Trophoblast cell (in vitro differentiated cells and primary cell): ENCODE results near the gene ZNF488.
"Not testable (repeated sequence)": the region's sequence is repeated elsewhere in the genome, so short reads cannot be mapped to it uniquely, and the experiment has no call there.

Experiments
- DNase-seq, 2 donors: peaks; one replicate each; pipeline ENCODE4 v3.0.0-alpha.2; 2016
- H2AFZ ChIP-seq: 2 replicates; pipeline ENCODE4 v1.6.1; 2013; ENCODE audit warnings: low read length, moderate library complexity, mild to moderate bottlenecking; ENCODE audit not compliant: insufficient read depth, poor library complexity
- H2AK5ac ChIP-seq: 2 replicates; pipeline ENCODE4 v1.6.1; 2013; ENCODE audit warnings: mild to moderate bottlenecking, low read length
- H2BK120ac ChIP-seq: 2 replicates; pipeline ENCODE4 v1.6.1; 2013; ENCODE audit warnings: low read length, mild to moderate bottlenecking, moderate library complexity; ENCODE audit not compliant: insufficient read depth, poor library complexity
- H2BK12ac ChIP-seq: 2 replicates; pipeline ENCODE4 v1.6.1; 2013; ENCODE audit warnings: mild to moderate bottlenecking, low read length, moderate library complexity
- H2BK5ac ChIP-seq: 2 replicates; pipeline ENCODE4 v1.6.1; 2013; ENCODE audit warnings: low read length, low read depth, moderate library complexity, mild to moderate bottlenecking; ENCODE audit not compliant: poor library complexity
- H3K14ac ChIP-seq: 2 replicates; pipeline ENCODE4 v1.6.1; 2013; ENCODE audit warnings: mild to moderate bottlenecking, low read length
- H3K18ac ChIP-seq: 2 replicates; pipeline ENCODE4 v1.6.1; 2013; ENCODE audit warnings: mild to moderate bottlenecking, low read length
- H3K23ac ChIP-seq: 2 replicates; pipeline ENCODE4 v1.6.1; 2013; ENCODE audit warnings: low read length
- H3K27ac ChIP-seq: 2 replicates; pipeline ENCODE4 v1.5.1; 2013; ENCODE audit warnings: low read depth, mild to moderate bottlenecking, inconsistent platforms, low read length, moderate library complexity
- H3K27me3 ChIP-seq: 2 replicates; pipeline ENCODE4 v1.6.1; 2013; ENCODE audit warnings: inconsistent platforms, mild to moderate bottlenecking, low read length, moderate library complexity; ENCODE audit not compliant: insufficient read depth
- H3K36me3 ChIP-seq, 2 experiments: 1 replicate in 1 of 2; 2 replicates in 1 of 2; pipeline ENCODE4 v1.6.1; 2013; ENCODE audit warnings: low read length in 2 of 2, mild to moderate bottlenecking in 2 of 2, moderate library complexity in 1 of 2; ENCODE audit not compliant: insufficient read depth in 2 of 2, control insufficient read depth in 1 of 2
- H3K4ac ChIP-seq: 2 replicates; pipeline ENCODE4 v1.6.1; 2013; ENCODE audit warnings: low read depth, mild to moderate bottlenecking, low read length, moderate library complexity
- H3K4me1 ChIP-seq, 2 experiments: 1 replicate in 1 of 2; 2 replicates in 1 of 2; pipeline ENCODE4 v1.6.1; 2013; ENCODE audit warnings: low read length in 2 of 2, mild to moderate bottlenecking in 2 of 2, moderate library complexity in 1 of 2; ENCODE audit not compliant: insufficient read depth in 2 of 2, control insufficient read depth in 1 of 2
- H3K4me2 ChIP-seq: 2 replicates; pipeline ENCODE4 v1.6.1; 2013; ENCODE audit warnings: inconsistent platforms, mild to moderate bottlenecking, low read length, moderate library complexity
- H3K4me3 ChIP-seq: 2 replicates; pipeline ENCODE4 v1.5.1; 2013; ENCODE audit warnings: mild to moderate bottlenecking, low read depth, low read length, inconsistent platforms
- H3K79me1 ChIP-seq: one replicate; pipeline ENCODE4 v1.6.1; 2013; ENCODE audit warnings: low read length
- H3K79me2 ChIP-seq: 2 replicates; pipeline ENCODE4 v1.6.1; 2013; ENCODE audit warnings: low read length, mild to moderate bottlenecking; ENCODE audit not compliant: control insufficient read depth, insufficient read depth, poor library complexity
- H3K9ac ChIP-seq: 2 replicates; pipeline ENCODE4 v1.6.1; 2013; ENCODE audit warnings: mild to moderate bottlenecking, low read length
- H3K9me3 ChIP-seq: 2 replicates; pipeline ENCODE4 v1.6.1; 2013; ENCODE audit warnings: low read depth, mild to moderate bottlenecking, control low read depth, inconsistent platforms, low read length; ENCODE audit not compliant: insufficient read depth
- H4K12ac ChIP-seq: 2 replicates; pipeline ENCODE4 v1.6.1; 2013; ENCODE audit warnings: low read depth, mild to moderate bottlenecking, low read length, moderate library complexity
- H4K8ac ChIP-seq: 2 replicates; pipeline ENCODE4 v1.6.1; 2013; ENCODE audit warnings: low read depth, mild to moderate bottlenecking, low read length, moderate library complexity
- H4K91ac ChIP-seq: one replicate; pipeline ENCODE4 v1.6.1; 2013; ENCODE audit warnings: low read depth, mild to moderate bottlenecking, low read length, moderate library complexity
- WGBS: extraction: QIAGEN DNeasy Blood & Tissue Kit; methylation state at CpG from one replicate; pipeline ENCODE4 v1.1.7; 2013; ENCODE audit warnings: missing lambda C conversion rate; ENCODE audit not compliant: insufficient read length, insufficient coverage; ENCODE audit errors: extremely low coverage; 5-methylcytosine and 5-hydroxymethylcytosine counted together

Gene ZNF488

DNA sequence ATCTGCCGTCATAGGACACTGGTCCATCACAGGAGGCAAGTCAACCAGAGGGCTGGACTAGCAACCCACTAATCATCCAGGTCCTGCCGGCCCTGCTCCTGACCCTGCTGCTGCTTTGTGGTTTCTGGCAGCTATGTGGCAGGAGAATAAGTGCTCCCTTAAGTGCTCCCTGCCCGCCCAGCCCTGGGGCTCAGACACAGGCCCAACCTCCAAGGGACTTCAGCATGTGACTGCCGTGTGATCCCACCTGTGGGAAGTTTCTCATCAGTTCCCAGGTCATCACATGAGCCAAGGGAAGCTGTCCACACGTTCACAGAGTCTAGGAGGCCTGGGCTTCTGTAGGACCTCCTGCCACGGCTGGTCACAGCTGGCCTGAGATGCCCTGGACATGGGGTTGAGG lies 34.2 kb upstream of the ZNF488 start:
- Histone ChIP-seq H3K79me1 (peaks cover 28% of the 10 kb centered on the region), H3K27me3 (no peaks in the 10 kb centered on the region), H3K4me3 (no peak overlapping the region), H4K12ac (no peak overlapping the region), H2BK12ac (no peak overlapping the region), H3K79me2 (peaks cover 8% of the 10 kb centered on the region), H2AK5ac (no peak overlapping the region), H2AFZ (no peak overlapping the region), H3K9ac (no peak overlapping the region), H3K4ac (no peak overlapping the region), H3K4me2 (no peak overlapping the region), H3K9me3 (peaks cover 15% of the 10 kb centered on the region), H3K36me3 (no peaks in the 10 kb centered on the region), H4K91ac (peak overlapping the region; percentile 92), H3K4me1 (peaks cover 9 to 11% of the 10 kb centered on the region in 2 experiments), H3K23ac (no peak overlapping the region), H2BK5ac (no peak overlapping the region), H2BK120ac (no peak overlapping the region), H3K14ac (no peak overlapping the region), H4K8ac (peak overlapping the region; percentile 31), H3K27ac (no peak overlapping the region), H3K18ac (no peak overlapping the region)
- whole genome bisulfite sequencing: no CpG with 5 or more reads among the region's 6 CpGs
- DNase-seq: no peak

DNA sequence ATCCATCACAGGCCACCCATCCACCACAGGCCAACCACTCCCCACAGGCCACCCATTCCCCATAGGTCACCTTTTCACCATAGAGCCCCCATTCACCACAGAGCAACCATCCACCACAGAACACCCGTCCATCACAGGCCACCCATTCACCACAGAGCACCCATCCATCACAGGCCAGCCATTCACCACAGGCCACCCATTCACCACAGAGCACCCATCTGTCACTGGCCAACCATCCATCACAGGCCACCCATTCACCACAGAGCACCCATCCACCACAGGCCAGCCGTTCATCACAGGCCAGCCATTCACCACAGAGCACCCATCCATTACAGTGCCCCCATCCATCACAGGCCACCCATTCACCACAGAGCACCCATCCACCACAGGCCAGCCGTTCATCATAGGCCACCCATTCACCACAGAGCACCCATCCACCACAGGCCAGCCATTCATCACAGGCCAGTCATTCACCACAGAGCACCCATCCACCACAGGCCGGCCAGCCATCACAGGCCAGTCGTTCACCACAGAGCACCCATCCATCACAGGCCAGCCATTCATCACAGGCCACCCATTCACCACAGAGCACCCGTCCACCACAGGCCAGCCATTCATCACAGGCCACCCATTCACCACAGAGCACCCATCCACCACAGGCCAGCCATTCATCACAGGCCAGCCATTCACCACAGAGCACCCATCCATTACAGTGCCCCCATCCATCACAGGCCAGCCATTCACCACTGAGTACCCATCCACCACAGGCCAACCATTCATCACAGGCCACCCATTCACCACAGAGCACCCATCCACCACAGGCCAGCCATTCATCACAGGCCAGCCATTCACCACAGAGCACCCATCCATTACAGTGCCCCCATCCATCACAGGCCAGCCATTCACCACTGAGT lies 32.5 kb upstream of the ZNF488 start:
- H3K9ac ChIP-seq, H2BK12ac ChIP-seq, H4K8ac ChIP-seq, H3K4me2 ChIP-seq, DNase-seq, H4K12ac ChIP-seq, H3K36me3 ChIP-seq, H3K4ac ChIP-seq, H3K27ac ChIP-seq, H2BK5ac ChIP-seq, H2AFZ ChIP-seq, H2BK120ac ChIP-seq, H3K79me2 ChIP-seq, H3K23ac ChIP-seq, H3K27me3 ChIP-seq, H4K91ac ChIP-seq, H3K18ac ChIP-seq, H2AK5ac ChIP-seq, H3K14ac ChIP-seq, H3K4me3 ChIP-seq: not testable (repeated sequence)
- WGBS: no CpG with 5 or more reads among the region's 6 CpGs
- H3K9me3 ChIP-seq: peaks cover 15% of the 10 kb centered on the region
- peaks cover 9 to 11% of the 10 kb centered on the region in 2 experiments for H3K4me1 ChIP-seq
- H3K79me1 ChIP-seq: peaks cover 28% of the 10 kb centered on the region

DNA sequence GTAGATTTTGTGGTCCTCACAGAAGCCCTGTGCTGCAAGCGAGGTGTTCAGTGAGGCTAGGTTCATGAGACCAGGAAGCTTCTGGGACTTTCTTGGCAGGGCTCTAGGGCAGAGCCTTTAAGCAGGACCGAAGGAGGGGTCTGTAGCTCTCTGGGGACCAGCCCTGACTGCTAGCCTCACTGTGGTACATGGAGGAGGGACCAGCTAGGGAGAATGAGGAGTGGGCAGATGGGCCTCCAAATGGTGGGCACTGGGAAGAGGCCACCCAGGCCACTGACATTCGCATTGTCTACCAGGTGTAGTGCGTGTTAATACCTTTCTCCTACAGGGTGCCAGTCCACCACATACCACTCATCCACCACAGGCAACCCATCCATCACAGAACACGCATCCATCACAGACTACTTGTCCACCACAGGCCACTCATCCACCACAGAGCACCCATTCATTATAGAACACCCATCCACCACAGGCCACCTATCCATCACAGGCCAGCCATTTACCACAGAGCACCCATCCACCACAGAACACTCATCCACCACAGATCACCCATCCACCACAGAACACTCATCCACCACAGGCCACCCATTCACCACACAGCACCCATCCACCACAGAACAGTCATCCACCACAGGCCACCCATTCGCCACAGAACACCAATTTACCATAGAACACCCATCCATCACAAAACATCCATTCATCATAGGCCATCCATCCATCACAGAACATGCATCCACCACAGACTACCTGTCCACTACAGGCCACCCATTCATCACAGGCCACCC lies 31.6 kb upstream of the ZNF488 start:
- Histone ChIP-seq H3K14ac (no peak overlapping the region), H4K91ac (no peak overlapping the region), H2BK120ac (no peak overlapping the region), H3K23ac (no peak overlapping the region), H3K18ac (no peak overlapping the region), H3K4me2 (no peak overlapping the region), H4K8ac (no peak overlapping the region), H2AFZ (no peak overlapping the region), H3K9me3 (peaks cover 15% of the 10 kb centered on the region), H3K9ac (no peak overlapping the region), H2BK5ac (no peak overlapping the region), H4K12ac (no peak overlapping the region), H3K79me2 (peaks cover 6% of the 10 kb centered on the region), H2AK5ac (no peak overlapping the region), H3K27ac (no peak overlapping the region), H2BK12ac (no peak overlapping the region), H3K79me1 (peaks cover 23% of the 10 kb centered on the region), H3K4ac (no peak overlapping the region), H3K4me1 (peaks cover 5 to 7% of the 10 kb centered on the region in 2 experiments), H3K27me3 (no peaks in the 10 kb centered on the region), H3K36me3 (no peaks in the 10 kb centered on the region), H3K4me3 (peak overlapping the region; percentile 7)
- no peak for DNase-seq
- no CpG with 5 or more reads among the region's 6 CpGs for WGBS

DNA sequence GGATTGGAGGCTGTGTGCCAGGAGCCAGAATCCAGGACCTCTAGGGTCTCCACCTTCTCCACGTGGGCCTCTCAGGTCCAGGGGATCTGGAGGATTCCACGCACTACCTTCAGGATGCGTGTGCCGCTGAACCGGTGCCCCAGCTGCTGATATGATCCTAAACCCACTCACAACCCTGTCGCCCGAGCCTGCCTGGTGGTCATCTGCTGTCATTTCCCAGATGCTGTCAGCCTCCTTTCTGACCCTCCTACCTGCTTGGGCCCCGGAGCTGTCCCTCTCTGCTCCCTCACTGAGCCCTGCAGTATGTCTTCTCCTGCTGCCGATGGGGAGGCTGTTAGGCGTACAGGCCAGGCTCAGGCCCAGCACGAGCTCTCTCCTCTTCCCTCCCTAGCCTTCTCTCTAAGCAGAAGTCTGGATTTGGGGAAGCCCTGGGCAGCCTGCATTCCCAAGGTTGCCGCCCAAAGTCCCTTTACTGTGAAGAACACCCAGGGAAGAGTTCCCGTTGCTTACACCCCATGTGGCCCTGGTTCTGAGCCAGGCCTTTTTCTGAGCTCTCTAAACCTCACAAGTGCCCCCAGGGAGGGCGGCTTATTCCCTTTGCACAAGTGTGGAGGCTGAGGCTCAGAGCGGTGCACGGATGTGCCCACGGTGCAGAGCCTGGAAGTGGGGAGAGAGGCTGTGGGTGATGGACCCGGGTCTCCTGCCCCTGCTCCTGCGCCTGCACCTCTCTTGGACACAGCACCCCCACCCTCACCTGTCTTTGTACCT lies 30.8 kb upstream of the ZNF488 start:
- Histone ChIP-seq H4K91ac (peak overlapping the region; percentile 28), H4K8ac (no peak overlapping the region), H3K27me3 (no peaks in the 10 kb centered on the region), H3K27ac (no peak overlapping the region), H3K18ac (no peak overlapping the region), H3K4me2 (no peak overlapping the region), H2AFZ (no peak overlapping the region), H3K9ac (no peak overlapping the region), H3K4ac (no peak overlapping the region), H2BK120ac (no peak overlapping the region), H3K4me1 (peaks cover 0 to under 1% of the 10 kb centered on the region in 2 experiments), H3K79me2 (peaks cover under 1% of the 10 kb centered on the region), H3K4me3 (no peak overlapping the region), H2AK5ac (peak overlapping the region; percentile 18), H3K14ac (no peak overlapping the region), H3K9me3 (peaks cover 15% of the 10 kb centered on the region), H3K23ac (no peak overlapping the region), H2BK12ac (no peak overlapping the region), H4K12ac (no peak overlapping the region), H2BK5ac (no peak overlapping the region), H3K36me3 (no peaks in the 10 kb centered on the region), H3K79me1 (peaks cover 16% of the 10 kb centered on the region)
- no CpG with 5 or more reads among the region's 19 CpGs for WGBS
- DNase-seq: no peak
